Mesenchymal stem cell (in vitro differentiated cells and primary cell): ENCODE measurements around the gene PRC1.

Experiments
- DNase-seq: peaks from one replicate; pipeline ENCODE4 v3.0.0-alpha.2; 2013
- H2AFZ ChIP-seq: one replicate; pipeline ENCODE4 v1.6.1; 2013; ENCODE audit warnings: low read depth, mild to moderate bottlenecking, control low read depth, inconsistent platforms, low read length, moderate library complexity
- H2AK5ac ChIP-seq: 2 replicates; pipeline ENCODE4 v1.6.1; 2013; ENCODE audit warnings: low read length, moderate library complexity, mild to moderate bottlenecking, inconsistent platforms; ENCODE audit not compliant: severe bottlenecking
- H2BK120ac ChIP-seq: one replicate; pipeline ENCODE4 v1.6.1; 2013; ENCODE audit warnings: low read depth, mild to moderate bottlenecking, inconsistent platforms, low read length, moderate library complexity
- H2BK12ac ChIP-seq, 2 experiments: one replicate each; pipeline ENCODE4 v1.6.1; 2013; ENCODE audit warnings: inconsistent platforms in 2 of 2, low read length in 2 of 2, mild to moderate bottlenecking in 2 of 2, moderate library complexity in 2 of 2, control low read depth in 1 of 2
- H2BK15ac ChIP-seq: one replicate; pipeline ENCODE4 v1.6.1; 2013; ENCODE audit warnings: mild to moderate bottlenecking, low read depth, inconsistent platforms; ENCODE audit not compliant: poor library complexity, severe bottlenecking
- H2BK5ac ChIP-seq: 2 replicates; pipeline ENCODE4 v1.6.1; 2013; ENCODE audit warnings: low read depth, mild to moderate bottlenecking, low read length, control low read depth, inconsistent platforms; ENCODE audit not compliant: poor library complexity, severe bottlenecking
- H3K14ac ChIP-seq, 2 experiments: one replicate each; pipeline ENCODE4 v1.6.1; 2013; ENCODE audit warnings: inconsistent platforms in 2 of 2, low read length in 2 of 2, control low read depth in 1 of 2, mild to moderate bottlenecking in 1 of 2, moderate library complexity in 1 of 2
- H3K18ac ChIP-seq, 2 experiments: one replicate each; pipeline ENCODE4 v1.6.1; 2013; ENCODE audit warnings: inconsistent platforms in 2 of 2, low read length in 2 of 2, control low read depth in 1 of 2, low read depth in 1 of 2, mild to moderate bottlenecking in 1 of 2
- H3K23ac ChIP-seq, 2 experiments: one replicate each; pipeline ENCODE4 v1.6.1; 2013; ENCODE audit warnings: inconsistent platforms in 2 of 2, low read length in 2 of 2, mild to moderate bottlenecking in 2 of 2, moderate library complexity in 2 of 2, control low read depth in 1 of 2
- H3K27ac ChIP-seq: 2 replicates; pipeline ENCODE4 v1.5.1; 2013; ENCODE audit warnings: mild to moderate bottlenecking, moderate library complexity, low read length, control low read depth, inconsistent platforms; ENCODE audit not compliant: poor library complexity, severe bottlenecking
- H3K27me3 ChIP-seq, 2 experiments: 2 replicates each; pipeline versions ENCODE4 v1.6.1 to v1.7.0; 2013; ENCODE audit warnings: low read length in 2 of 2, mild to moderate bottlenecking in 2 of 2, moderate library complexity in 2 of 2, control low read depth in 1 of 2, inconsistent platforms in 1 of 2; ENCODE audit not compliant: control insufficient read depth in 1 of 2, insufficient read depth in 1 of 2
- H3K36me3 ChIP-seq, 2 experiments: 2 replicates each; pipeline versions ENCODE4 v1.6.1 to v1.7.0; 2013; ENCODE audit warnings: low read length in 2 of 2, control low read depth in 1 of 2, inconsistent platforms in 1 of 2, low read depth in 1 of 2, mild to moderate bottlenecking in 1 of 2; ENCODE audit not compliant: insufficient read depth in 2 of 2, control insufficient read depth in 1 of 2
- H3K4ac ChIP-seq, 2 experiments: one replicate each; pipeline ENCODE4 v1.6.1; 2013; ENCODE audit warnings: inconsistent platforms in 2 of 2, low read length in 2 of 2, mild to moderate bottlenecking in 2 of 2, moderate library complexity in 2 of 2, control low read depth in 1 of 2, low read depth in 1 of 2
- H3K4me1 ChIP-seq: 2 replicates; pipeline ENCODE4 v1.6.1; 2013; ENCODE audit warnings: low read depth, low read length, control low read depth; ENCODE audit not compliant: control insufficient read depth, insufficient read depth
- H3K4me2 ChIP-seq: 2 replicates; pipeline ENCODE4 v1.6.1; 2013; ENCODE audit warnings: low read length, mild to moderate bottlenecking, inconsistent platforms; ENCODE audit not compliant: poor library complexity, severe bottlenecking
- H3K4me3 ChIP-seq, 2 experiments: 2 replicates each; pipeline versions ENCODE4 v1.5.1 to v1.7.0; 2013; ENCODE audit warnings: low read length in 2 of 2, mild to moderate bottlenecking in 2 of 2, control low read depth in 1 of 2, low read depth in 1 of 2; ENCODE audit not compliant: insufficient read depth in 1 of 2
- H3K79me1 ChIP-seq: replicated peaks from 2 replicates; pipeline ENCODE4 v1.6.1; 2013; ENCODE audit warnings: mild to moderate bottlenecking, control low read depth, low read length, inconsistent platforms; ENCODE audit not compliant: poor library complexity, severe bottlenecking
- H3K9ac ChIP-seq: 2 replicates; pipeline ENCODE4 v1.7.0; 2013; ENCODE audit warnings: mild to moderate bottlenecking, low read length, moderate library complexity
- H3K9me3 ChIP-seq: 2 replicates; pipeline ENCODE4 v1.7.0; 2013; ENCODE audit warnings: mild to moderate bottlenecking, low read length; ENCODE audit not compliant: control insufficient read depth
- H4K8ac ChIP-seq: one replicate; pipeline ENCODE4 v1.6.1; 2013; ENCODE audit warnings: inconsistent platforms, mild to moderate bottlenecking, low read length, moderate library complexity
- H4K91ac ChIP-seq: one replicate; pipeline ENCODE4 v1.6.1; 2013; ENCODE audit warnings: mild to moderate bottlenecking, low read length, inconsistent platforms
- WGBS: methylation state at CpG from one replicate; pipeline ENCODE4 v1.1.7; 2013; ENCODE audit warnings: mixed read lengths; 5-methylcytosine and 5-hydroxymethylcytosine counted together

Gene PRC1

DNA sequence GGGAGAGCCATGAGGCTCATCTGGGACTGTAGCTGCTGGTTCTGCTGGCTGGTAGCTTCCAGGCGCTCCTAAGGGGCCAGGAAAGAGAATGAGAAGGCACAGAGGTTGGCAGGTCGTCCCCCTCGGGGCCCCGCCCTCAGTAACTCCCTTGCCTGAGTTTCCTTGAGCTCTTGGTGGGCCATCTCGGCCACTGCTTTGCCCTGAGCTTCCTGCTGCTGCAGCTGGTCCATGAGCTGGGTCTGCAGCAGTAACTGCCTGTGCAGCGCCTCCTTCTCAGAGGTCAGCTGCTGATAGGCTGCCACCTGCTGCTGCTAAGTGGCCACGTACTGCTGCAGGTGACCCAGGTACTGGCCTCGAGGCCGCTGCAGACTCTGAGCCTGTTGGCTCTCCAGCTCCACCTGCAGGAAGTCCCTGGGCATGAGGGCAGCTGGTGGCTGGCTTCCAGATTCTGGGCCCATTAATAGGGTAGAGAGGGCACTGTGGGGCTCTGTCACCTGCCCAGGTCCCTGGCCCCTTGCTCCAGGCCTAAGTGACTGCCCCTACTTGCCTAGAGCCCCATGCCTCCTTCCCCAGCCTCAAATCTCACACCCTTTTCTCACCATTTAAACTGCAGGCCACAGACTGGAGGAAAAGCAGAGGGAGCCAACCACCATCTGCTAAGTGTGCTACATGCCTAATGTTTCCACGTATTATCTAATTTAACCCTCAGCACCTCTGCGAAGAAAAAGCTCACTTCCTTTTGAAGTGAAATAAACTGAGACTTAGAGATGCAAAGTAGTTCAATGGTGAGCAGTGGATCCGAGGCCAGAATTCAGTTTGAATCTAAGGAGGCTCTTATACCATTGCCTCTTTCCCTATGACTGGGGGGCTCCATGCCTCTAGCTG, 38.8 kb upstream of the PRC1 start:
- H2BK15ac ChIP-seq = no peak overlapping the region
- H3K9ac ChIP-seq = no peak overlapping the region
- H2AK5ac ChIP-seq = no peak overlapping the region
- peaks cover 18 to 33% of the 10 kb centered on the region in 2 experiments for H3K27me3 ChIP-seq
- H2BK120ac ChIP-seq = no peak overlapping the region
- peak overlapping the region; percentile 14 for H2AFZ ChIP-seq
- no peak overlapping the region for H3K4me2 ChIP-seq
- H3K4me1 ChIP-seq = peaks cover 4% of the 10 kb centered on the region
- no peak overlapping the region for H4K8ac ChIP-seq
- no peak overlapping the region for H3K4me3 ChIP-seq
- H3K4ac ChIP-seq = no peak overlapping the region
- peak; percentile 14 for DNase-seq
- H3K23ac ChIP-seq = no peak overlapping the region
- no peak overlapping the region for H3K27ac ChIP-seq
- H3K14ac ChIP-seq = no peak overlapping the region
- H3K79me1 ChIP-seq = no peaks in the 10 kb centered on the region
- no peak overlapping the region for H2BK5ac ChIP-seq
- H3K18ac ChIP-seq = no peak overlapping the region
- WGBS = 34% methylated on average over 9 of the region's 12 CpGs
- H4K91ac ChIP-seq = no peak overlapping the region
- no peaks in the 10 kb centered on the region for H3K9me3 ChIP-seq
- no peak overlapping the region for H2BK12ac ChIP-seq
- no peaks in the 10 kb centered on the region for H3K36me3 ChIP-seq

DNA sequence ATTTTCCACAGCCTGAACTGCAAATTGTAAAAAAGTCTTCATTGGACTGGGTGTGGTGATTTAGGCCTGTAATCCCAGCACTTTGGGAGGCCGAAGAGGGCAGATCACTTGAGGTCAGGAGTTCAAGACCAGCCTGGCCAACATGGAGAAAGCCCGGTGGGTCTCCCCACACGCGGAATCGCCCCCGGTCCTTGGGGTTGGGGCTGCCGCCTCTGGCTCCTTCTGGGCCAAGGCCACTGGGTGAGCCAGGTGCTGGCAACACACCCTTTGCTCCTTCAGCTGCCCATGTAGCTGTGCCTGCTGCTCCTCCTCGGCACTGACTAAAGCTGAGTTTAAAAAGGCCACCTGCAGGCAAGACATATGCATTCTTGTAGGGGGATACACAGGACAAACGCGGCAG, 37.5 kb upstream of the PRC1 start:
- Histone ChIP-seq H3K9ac (no peak overlapping the region), H3K14ac (no peak overlapping the region), H2AK5ac (no peak overlapping the region), H3K27me3 (peaks cover 12 to 28% of the 10 kb centered on the region in 2 experiments), H2BK120ac (no peak overlapping the region), H2BK5ac (no peak overlapping the region), H3K4ac (no peak overlapping the region), H3K79me1 (no peaks in the 10 kb centered on the region), H2BK15ac (no peak overlapping the region), H3K4me3 (no peak overlapping the region), H3K4me2 (no peak overlapping the region), H2AFZ (no peak overlapping the region), H3K9me3 (no peaks in the 10 kb centered on the region), H3K4me1 (peaks cover 4% of the 10 kb centered on the region), H2BK12ac (no peak overlapping the region), H3K23ac (no peak overlapping the region), H3K18ac (no peak overlapping the region), H3K27ac (no peak overlapping the region), H4K91ac (no peak overlapping the region), H3K36me3 (no peaks in the 10 kb centered on the region), H4K8ac (no peak overlapping the region)
- no peak for DNase-seq
- WGBS = 82% methylated on average over 10 of the region's 10 CpGs

DNA sequence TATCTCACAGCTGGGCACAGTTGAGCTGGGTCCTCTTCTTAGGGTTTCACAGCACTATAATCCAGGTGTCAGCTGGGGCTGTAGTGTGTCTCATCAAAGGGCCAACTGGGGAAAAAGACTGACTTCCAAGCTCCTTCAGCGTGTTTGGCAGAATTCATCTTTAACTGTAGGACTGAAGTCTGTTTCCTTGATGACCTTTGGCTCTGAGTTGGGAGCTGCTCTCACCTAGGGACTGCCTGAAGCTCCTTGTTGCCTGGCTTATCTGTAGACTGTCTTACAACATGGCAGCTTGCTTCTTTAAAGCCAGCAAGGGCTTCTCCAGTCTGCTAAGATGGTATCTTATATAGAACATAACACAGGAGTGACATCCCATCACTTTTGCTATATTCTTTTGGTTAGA, 33.3 kb upstream of the PRC1 start:
- Histone ChIP-seq H2BK5ac (no peak overlapping the region), H3K14ac (no peak overlapping the region), H3K79me1 (no peaks in the 10 kb centered on the region), H3K4me3 (no peak overlapping the region), H2BK15ac (no peak overlapping the region), H3K4me2 (no peak overlapping the region), H3K27me3 (peaks cover 0 to 5% of the 10 kb centered on the region in 2 experiments), H3K27ac (no peak overlapping the region), H2AFZ (no peak overlapping the region), H3K36me3 (no peaks in the 10 kb centered on the region), H3K23ac (no peak overlapping the region), H4K8ac (no peak overlapping the region), H3K4me1 (peaks cover 2% of the 10 kb centered on the region), H2AK5ac (no peak overlapping the region), H3K9me3 (no peaks in the 10 kb centered on the region), H2BK12ac (no peak overlapping the region), H2BK120ac (no peak overlapping the region), H3K18ac (no peak overlapping the region), H3K4ac (no peak overlapping the region), H4K91ac (no peak overlapping the region), H3K9ac (no peak overlapping the region)
- 23% methylated on average over 1 of the region's 1 CpG for WGBS
- no peak for DNase-seq

DNA sequence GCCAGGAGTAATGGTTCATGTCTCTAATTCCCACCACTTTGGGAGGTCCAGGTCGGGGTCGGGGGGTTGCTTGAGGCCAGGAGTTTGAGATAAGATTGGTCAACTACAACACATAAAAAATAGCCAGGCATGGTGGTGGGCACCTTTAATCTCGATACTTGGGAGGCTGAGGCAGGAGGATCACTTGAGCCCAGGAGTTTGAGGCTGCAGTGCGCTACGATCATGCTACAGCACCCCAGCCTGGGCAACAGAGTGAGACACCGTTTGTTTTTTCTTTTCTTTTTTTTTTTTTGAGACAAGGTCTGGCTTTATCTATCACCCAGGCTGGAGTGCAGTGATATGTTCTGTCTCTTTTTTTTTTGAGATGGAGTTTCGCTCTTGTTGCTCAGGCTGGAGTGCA, 29.4 kb upstream of the PRC1 start:
- no peak for DNase-seq
- Histone ChIP-seq H2AFZ (no peak overlapping the region), H3K23ac (no peak overlapping the region), H3K4me3 (no peak overlapping the region), H3K79me1 (peaks cover 7% of the 10 kb centered on the region), H3K36me3 (no peaks in the 10 kb centered on the region), H3K9ac (no peak overlapping the region), H4K91ac (no peak overlapping the region), H3K27me3 (no peaks in the 10 kb centered on the region), H2BK15ac (no peak overlapping the region), H2BK120ac (no peak overlapping the region), H3K14ac (no peak overlapping the region), H2AK5ac (no peak overlapping the region), H3K4me1 (peaks cover 3% of the 10 kb centered on the region), H2BK12ac (no peak overlapping the region), H4K8ac (no peak overlapping the region), H3K18ac (no peak overlapping the region), H3K4me2 (no peak overlapping the region), H3K9me3 (no peaks in the 10 kb centered on the region), H3K27ac (no peak overlapping the region), H3K4ac (no peak overlapping the region), H2BK5ac (no peak overlapping the region)
- 93% methylated on average over 6 of the region's 7 CpGs for WGBS
